GM12878 (cell line): ENCODE results near the gene SIVA1. TPM values are rescaled to one million over a fixed set of nuclear protein-coding genes. Genes with fewer than 3 reads are reported as not detected.

Experiments used
- ATAC-seq: fragments of 200-7000 bp; cut with Tn5 transposase; 3 replicates; pipeline ENCODE4 v1.9.1; 2020; ENCODE audit warnings: mild to moderate bottlenecking, moderate library complexity
- BruUV-seq: library from RNA; stranded (reverse); fragments of 400-500 nt; replicated peaks from 2 replicates; lab custom pipeline; 2021; lab: Mats Ljungman, UMichigan
- CTCF ChIA-PET: fragments of 300-600 bp; sonication (Branson Sonifier 250); formaldehyde crosslinking; extraction: SDS; loops from one replicate; lab custom pipeline; 2021; ENCODE audit warnings: inconsistent platforms; lab: Yijun Ruan, JAX
- POLR2A ChIA-PET: fragments of 350-600 bp; formaldehyde crosslinking; extraction: SDS; loops from one replicate; lab custom pipeline; 2021; ENCODE audit warnings: inconsistent platforms; lab: Charles Lee
- RAD21 ChIA-PET: fragments of 300-600 bp; sonication (Branson Sonifier 250); formaldehyde crosslinking; loops from one replicate; lab custom pipeline; 2023; ENCODE audit warnings: antibody characterized with exemption; ENCODE audit not compliant: unreplicated experiment; lab: Charles Lee
- SMC1A ChIA-PET: fragments of 300-600 bp; sonication (Branson Sonifier 250); formaldehyde crosslinking; loops from one replicate; lab custom pipeline; 2023; ENCODE audit not compliant: unreplicated experiment, uncharacterized antibody; lab: Charles Lee
- DNase-seq: peaks from one replicate; pipeline ENCODE4 v3.0.0-alpha.2; 2011; ENCODE audit warnings: low read depth, low spot score
- FAIRE-seq: peaks from 3 replicates; lab custom pipeline; 2011; peaks lifted over from hg19 to GRCh38; lab: Jason Lieb, UNC
- H2AFZ ChIP-seq: 2 replicates; pipeline ENCODE4 v1.6.0; 2011; ENCODE audit warnings: low read depth, low read length, control low read depth; ENCODE audit not compliant: control insufficient read depth
- H3K27ac ChIP-seq: 2 replicates; pipeline ENCODE4 v1.5.1; 2011; ENCODE audit warnings: control low read depth; ENCODE audit not compliant: control insufficient read depth, insufficient read depth
- H3K27me3 ChIP-seq, 2 experiments: replicated peaks in 1 of 2; 2 replicates each; pipeline versions ENCODE4 v1.6.0 to v1.6.1; 2011; ENCODE audit warnings: low read length in 1 of 2; ENCODE audit not compliant: control insufficient read depth in 2 of 2, insufficient read depth in 2 of 2
- H3K36me3 ChIP-seq, 2 experiments: 2 replicates each; pipeline ENCODE4 v1.5.1; 2011; ENCODE audit warnings: low read length in 1 of 2; ENCODE audit not compliant: control insufficient read depth in 2 of 2, insufficient read depth in 2 of 2
- H3K4me1 ChIP-seq: 2 replicates; pipeline ENCODE4 v1.6.1; 2011; ENCODE audit warnings: mild to moderate bottlenecking, low read length, moderate library complexity, mixed read lengths; ENCODE audit not compliant: control insufficient read depth, insufficient read depth
- H3K4me2 ChIP-seq: 2 replicates; pipeline ENCODE4 v1.6.0; 2011; ENCODE audit warnings: control low read depth; ENCODE audit not compliant: control insufficient read depth, insufficient read depth
- H3K4me3 ChIP-seq: fragments of 200-600 bp; sonication (generic); 2 replicates; pipeline ENCODE4 v1.5.1; 2016
- H3K79me2 ChIP-seq: 2 replicates; pipeline ENCODE4 v1.6.0; 2011; ENCODE audit warnings: low read length; ENCODE audit not compliant: control insufficient read depth, insufficient read depth
- H3K9ac ChIP-seq: 2 replicates; pipeline ENCODE4 v1.8.0; 2011; ENCODE audit warnings: low read length, control low read depth, mixed read lengths; ENCODE audit not compliant: control insufficient read depth, insufficient read depth
- H3K9me3 ChIP-seq: replicated peaks from 3 replicates; pipeline ENCODE4 v1.5.1; 2011; ENCODE audit warnings: mild to moderate bottlenecking, low read length; ENCODE audit not compliant: control insufficient read depth, insufficient read depth
- H4K20me1 ChIP-seq: 2 replicates; pipeline ENCODE4 v1.6.0; 2011; ENCODE audit not compliant: control insufficient read depth, insufficient read depth
- ATF2 ChIP-seq: IDR thresholded peaks from 2 replicates; pipeline ENCODE4 v1.6.1; 2012; ENCODE audit warnings: low read length, inconsistent platforms
- CBX3 ChIP-seq: fragments of 200-600 bp; sonication (generic); IDR thresholded peaks from 2 replicates; pipeline ENCODE4 v1.6.1; 2016; ENCODE audit warnings: low read depth, borderline replicate concordance
- CEBPZ ChIP-seq: fragments of 150-350 bp; IDR thresholded peaks from 2 replicates; pipeline ENCODE4 v1.6.1; 2016; ENCODE audit warnings: low read depth, low read length
- ETV6 ChIP-seq, 2 experiments: fragments of 450-650 bp in 1 of 2; IDR thresholded peaks in 1 of 2; conservative IDR thresholded peaks in 1 of 2; 2 replicates each; pipeline ENCODE4 v1.6.1; 2014; ENCODE audit warnings: antibody characterized with exemption in 1 of 2, borderline replicate concordance in 1 of 2, low read depth in 1 of 2, mild to moderate bottlenecking in 1 of 2, moderate library complexity in 1 of 2
- FOS ChIP-seq: IDR thresholded peaks from 3 replicates; pipeline ENCODE4 v1.6.1; 2011; ENCODE audit warnings: borderline replicate concordance; ENCODE audit not compliant: insufficient read length; ENCODE audit errors: extremely low read depth
- JUND ChIP-seq: IDR thresholded peaks from 2 replicates; pipeline ENCODE4 v1.6.1; 2012; ENCODE audit warnings: low read depth, mild to moderate bottlenecking, low read length, improper control_type of control experiment, moderate library complexity
- NFYB ChIP-seq: IDR thresholded peaks from 2 replicates; pipeline ENCODE4 v1.6.1; 2011; ENCODE audit warnings: low read depth, mild to moderate bottlenecking, low read length, improper control_type of control experiment, moderate library complexity; ENCODE audit not compliant: insufficient read depth
- PRDM15 ChIP-seq: fragments of 450-650 bp; formaldehyde crosslinking; IDR thresholded peaks from 2 replicates; pipeline ENCODE4 v1.4.0; 2020; ENCODE audit warnings: mild to moderate bottlenecking, moderate library complexity
- ZNF687 ChIP-seq: fragments of 450-650 bp; IDR thresholded peaks from 2 replicates; pipeline ENCODE4 v1.6.1; 2017; ENCODE audit warnings: mild to moderate bottlenecking, moderate library complexity
- WGBS: methylation state at CpG from one replicate; pipeline ENCODE4 v1.1.6; 2016; ENCODE audit warnings: low lambda C conversion rate; ENCODE audit not compliant: insufficient replicate concordance, insufficient coverage; ENCODE audit errors: missing lambda C conversion rate; 5-methylcytosine and 5-hydroxymethylcytosine counted together
- in situ Hi-C: fragments of 300-500 bp; cut with MboI; formaldehyde crosslinking; loops from 9 replicates; pipeline ENCODE4 v1.14.3; 2018; ENCODE audit warnings: mixed read lengths
- intact Hi-C: fragments of 100-400 bp; cut with micrococcal nuclease; formaldehyde crosslinking; loops from one replicate; pipeline ENCODE4 v1.14.2; 2022; ENCODE audit not compliant: unreplicated experiment
- polyA plus RNA-seq, 11 experiments: library from polyadenylated mRNA; depleted of rRNA in 4 of 11; unstranded in 6 of 11; stranded (reverse) in 5 of 11; fragments of >200 nt; fragmentation: Nextera tagmentation in 4 of 11; fragmentation: Illumina TruSeq in 1 of 11; extraction: Ambion mirVana in 4 of 11; extraction: Trizol in 1 of 11; gene quantifications; 1 replicate in 1 of 11; 2 replicates in 10 of 11; pipeline versions ENCODE4 v1.2.1 to v1.2.3, GENCODE V29; 2011 to 2016; ENCODE audit warnings: inconsistent platforms in 2 of 11, missing spikeins in 2 of 11, low read depth in 1 of 11
- total RNA-seq, 4 experiments: library from RNA; depleted of rRNA in 3 of 4; stranded (reverse); fragments of >200 nt in 3 of 4; fragmentation: Illumina TruSeq in 1 of 4; extraction: Trizol in 1 of 4; gene quantifications; 2 replicates each; pipeline versions ENCODE4 v1.2.1 to v1.2.3, GENCODE V29; 2013 to 2021

Gene SIVA1
- total and polyA plus RNA-seq, 10 of the 15 experiments (the other 5 are each of a cell fraction or from before 2014, with no cell fraction given), result 4.6 to 282 (median 106) TPM

GRCh38 chr14:104765517-104765916, 12.6 kb downstream of the SIVA1 start:
- Histone ChIP-seq H2AFZ (no peak overlapping the region), H3K79me2 (no peaks in the 10 kb centered on the region), H3K27ac (no peak overlapping the region), H3K36me3 (peaks cover 0 to 1% of the 10 kb centered on the region in 2 experiments; a peak in 2 of 4 replicates), H3K4me1 (no peaks in the 10 kb centered on the region; the same call in 1 of the 2 replicates), H3K27me3 (no peaks in the 10 kb centered on the region), H3K4me3 (no peak overlapping the region), H3K4me2 (no peak overlapping the region), H3K9me3 (no peaks in the 10 kb centered on the region; the same call in 2 of the 3 replicates), H3K9ac (no peak overlapping the region), H4K20me1 (no peaks in the 10 kb centered on the region)
- ChIA-PET SMC1A (interaction anchor here (0.8 to 2.0 kb wide), 3 partner anchors 13 to 142 kb away, joined by 3 to 5 read pairs (median 4); partner anchors contain the start of gene SIVA1), POLR2A (interaction anchor here (0.6 to 0.9 kb wide), 3 partner anchors 12 to 694 kb away, joined by 3 to 8 read pairs (median 3); no protein-coding TSS in a partner anchor), CTCF (interaction anchor here (0.9 to 1.4 kb wide), 3 partner anchors 60 to 175 kb away, joined by 3 to 4 read pairs (median 3); no protein-coding TSS in a partner anchor), RAD21 (interaction anchor here (1.0 kb wide), 1 partner anchor 60 kb away, joined by 4 read pairs; no protein-coding TSS in a partner anchor)
- in situ Hi-C loops, result loop anchor here (5.0 kb wide), 1 partner anchor 57 kb away; no protein-coding TSS in a partner anchor
- DNase-seq, result no peak
- 96% methylated on average over 3 of the region's 3 CpGs for WGBS
- no peak for ATAC-seq
- FAIRE-seq, result no peak
- BruUV-seq, result no TSS peak
- intact Hi-C loops, result no loop called here
- TF ChIP-seq FOS (no peak), NFYB (no peak), CBX3 (no peak), ZNF687 (no peak), CEBPZ (no peak), PRDM15 (no peak), JUND (no peak), ETV6 (conservative IDR thresholded peaks at IDR 0.05 in 1 of 2, IDR thresholded peaks at IDR 0.05 in 1 of 2; ENCODE audit: borderline replicate concordance in 1 of 2, low read depth in 1 of 2) (no peak), ATF2 (no peak)
